C4-2B (cell line): ENCODE results near the gene AKT1S1.

ENCODE experiments used
- CTCF ChIP-seq: fragments of 450-650 bp; conservative IDR thresholded peaks from 2 replicates; pipeline ENCODE4 v1.5.1; 2017; ENCODE audit warnings: mild to moderate bottlenecking
- ZFX ChIP-seq: fragments of 450-650 bp; IDR thresholded peaks from 2 replicates; pipeline ENCODE4 v1.6.1; 2017

DNA sequence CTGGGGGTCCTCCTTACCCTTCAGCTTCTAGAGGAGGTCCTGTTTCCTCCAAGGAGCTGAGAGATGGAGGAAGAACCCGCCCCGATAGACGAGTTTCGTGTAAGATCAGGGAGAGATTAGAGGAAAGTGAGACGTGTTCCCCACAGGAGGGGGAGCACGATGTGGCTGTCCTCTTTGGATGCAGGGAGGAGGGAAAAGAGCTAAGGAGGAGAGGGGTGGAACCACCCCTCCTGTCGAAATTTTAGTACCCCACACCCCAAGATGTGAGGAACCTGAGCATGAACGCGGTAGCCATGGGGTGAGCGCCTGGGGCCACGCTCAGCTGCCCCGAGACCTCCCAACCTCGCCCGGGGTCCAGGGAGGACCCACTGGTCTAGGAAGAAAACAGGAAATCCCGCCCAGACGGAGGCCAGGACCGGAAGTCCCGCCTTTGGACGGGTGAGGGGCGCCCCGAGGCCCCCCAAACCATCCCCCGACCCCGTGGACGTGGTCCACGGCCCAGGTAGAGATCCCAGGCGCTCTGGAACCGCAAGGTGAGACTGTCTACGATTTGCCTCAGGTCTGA is 1.2 kb downstream of the AKT1S1 start:
- no peak for TF ChIP-seq CTCF
- no peak for TF ChIP-seq ZFX
